GM12892 (cell line): Measurements from ENCODE around the gene C7orf33.

ENCODE experiments used
- POLR2A ChIP-seq: IDR thresholded peaks from 2 replicates; pipeline ENCODE4 v1.6.1; 2011; ENCODE audit warnings: low read depth, low read length, control low read depth
- POLR2AphosphoS5 ChIP-seq: IDR thresholded peaks from 2 replicates; pipeline ENCODE4 v1.6.1; 2011; ENCODE audit warnings: low read depth, low read length, control low read depth
- TAF1 ChIP-seq: IDR thresholded peaks from 2 replicates; pipeline ENCODE4 v1.6.1; 2011; ENCODE audit warnings: low read depth, mild to moderate bottlenecking, control low read depth, low read length, borderline replicate concordance

GRCh38 chr7:148575640-148576411, 14.7 kb upstream of the C7orf33 start:
- TF ChIP-seq POLR2A: no peak
- no peak for TF ChIP-seq POLR2AphosphoS5
- no peak for TF ChIP-seq TAF1
